H9 (cell line): ENCODE data around the gene NR2F2. TPM values are rescaled to one million over a fixed set of nuclear protein-coding genes. Genes with fewer than 3 reads are reported as not detected.
A peak's percentile ranks its signal among the peaks of the same experiment; 100 is the strongest.

ENCODE experiments used
- DNase-seq: peaks from one replicate; pipeline ENCODE4 v3.0.0-alpha.2; 2017
- H2AFZ ChIP-seq: one replicate; pipeline ENCODE4 v1.6.1; 2013; ENCODE audit warnings: mild to moderate bottlenecking, low read length, control low read depth, moderate library complexity
- H2AK5ac ChIP-seq: 2 replicates; pipeline ENCODE4 v1.6.1; 2013; ENCODE audit warnings: low read length, control low read depth, mixed read lengths; ENCODE audit not compliant: insufficient read length
- H2BK120ac ChIP-seq: one replicate; pipeline ENCODE4 v1.6.1; 2013; ENCODE audit warnings: low read depth, mild to moderate bottlenecking, low read length, control low read depth, inconsistent platforms; ENCODE audit not compliant: poor library complexity, severe bottlenecking
- H2BK12ac ChIP-seq: 2 replicates; pipeline ENCODE4 v1.6.1; 2013; ENCODE audit warnings: low read length, control low read depth, mixed read lengths, low read depth; ENCODE audit not compliant: insufficient read length
- H2BK15ac ChIP-seq: 2 replicates; pipeline ENCODE4 v1.6.1; 2013; ENCODE audit warnings: low read depth, low read length, control low read depth
- H2BK20ac ChIP-seq: one replicate; pipeline ENCODE4 v1.6.1; 2013; ENCODE audit warnings: low read depth, mild to moderate bottlenecking, low read length, control low read depth, inconsistent platforms; ENCODE audit not compliant: poor library complexity, severe bottlenecking
- H2BK5ac ChIP-seq: 2 replicates; pipeline ENCODE4 v1.6.1; 2013; ENCODE audit warnings: low read length, control low read depth, mixed read lengths; ENCODE audit not compliant: insufficient read length
- H3K14ac ChIP-seq: 2 replicates; pipeline ENCODE4 v1.6.1; 2013; ENCODE audit warnings: low read length, control low read depth; ENCODE audit not compliant: insufficient read depth
- H3K18ac ChIP-seq: 2 replicates; pipeline ENCODE4 v1.6.1; 2013; ENCODE audit warnings: low read depth, mild to moderate bottlenecking, mixed read lengths, low read length, control low read depth; ENCODE audit not compliant: insufficient read length
- H3K23ac ChIP-seq: 2 replicates; pipeline ENCODE4 v1.6.1; 2013; ENCODE audit warnings: low read length, control low read depth, mixed read lengths, low read depth; ENCODE audit not compliant: insufficient read length
- H3K23me2 ChIP-seq: 2 replicates; pipeline ENCODE4 v1.6.1; 2013; ENCODE audit warnings: low read depth, mild to moderate bottlenecking, mixed read lengths, low read length, control low read depth; ENCODE audit not compliant: insufficient read length, poor library complexity, severe bottlenecking
- H3K27ac ChIP-seq: 2 replicates; pipeline ENCODE4 v1.5.1; 2013; ENCODE audit warnings: low read length, control low read depth, mixed read lengths, low read depth; ENCODE audit not compliant: insufficient read length
- H3K27me3 ChIP-seq: 2 replicates; pipeline ENCODE4 v1.6.1; 2013; ENCODE audit warnings: low read length, control low read depth, inconsistent platforms; ENCODE audit not compliant: insufficient read depth
- H3K4ac ChIP-seq: 2 replicates; pipeline ENCODE4 v1.6.1; 2013; ENCODE audit warnings: low read depth, mild to moderate bottlenecking, control low read depth, inconsistent platforms, low read length, moderate library complexity
- H3K4me1 ChIP-seq: 2 replicates; pipeline ENCODE4 v1.6.1; 2013; ENCODE audit warnings: low read length, control low read depth, inconsistent platforms; ENCODE audit not compliant: insufficient read depth
- H3K4me2 ChIP-seq: 2 replicates; pipeline ENCODE4 v1.6.1; 2013; ENCODE audit warnings: low read length, control low read depth, mixed read lengths; ENCODE audit not compliant: insufficient read length, insufficient read depth
- H3K56ac ChIP-seq: 2 replicates; pipeline ENCODE4 v1.6.1; 2013; ENCODE audit warnings: low read depth, mild to moderate bottlenecking, mixed read lengths, low read length, control low read depth; ENCODE audit not compliant: insufficient read length
- H3K79me1 ChIP-seq: 2 replicates; pipeline ENCODE4 v1.6.1; 2013; ENCODE audit warnings: low read depth, mild to moderate bottlenecking, moderate library complexity, low read length, control low read depth, inconsistent platforms; ENCODE audit not compliant: insufficient read depth, poor library complexity, severe bottlenecking
- H3K79me2 ChIP-seq: 2 replicates; pipeline ENCODE4 v1.6.1; 2013; ENCODE audit warnings: low read length, control low read depth, inconsistent platforms; ENCODE audit not compliant: insufficient read depth
- H3K9ac ChIP-seq: 2 replicates; pipeline ENCODE4 v1.6.1; 2013; ENCODE audit warnings: low read length, control low read depth, mixed read lengths; ENCODE audit not compliant: insufficient read length; ENCODE audit errors: extremely low read depth
- H3K9me3 ChIP-seq: one replicate; pipeline ENCODE4 v1.6.1; 2013; ENCODE audit warnings: low read depth, low read length, inconsistent platforms; ENCODE audit not compliant: control insufficient read depth
- H3T11ph ChIP-seq: one replicate; pipeline ENCODE4 v1.6.1; 2013; ENCODE audit warnings: mild to moderate bottlenecking, low read length, control low read depth, inconsistent platforms
- H4K20me1 ChIP-seq: one replicate; pipeline ENCODE4 v1.6.1; 2013; ENCODE audit not compliant: control insufficient read depth, insufficient read length, insufficient read depth
- H4K5ac ChIP-seq: 2 replicates; pipeline ENCODE4 v1.6.1; 2013; ENCODE audit warnings: low read depth, mild to moderate bottlenecking, mixed read lengths, low read length, control low read depth; ENCODE audit not compliant: insufficient read length
- H4K8ac ChIP-seq: replicated peaks from 2 replicates; pipeline ENCODE4 v1.6.1; 2013; ENCODE audit warnings: low read length, control low read depth, mixed read lengths, low read depth; ENCODE audit not compliant: insufficient read length
- H4K91ac ChIP-seq: 2 replicates; pipeline ENCODE4 v1.6.1; 2013; ENCODE audit warnings: low read depth, mild to moderate bottlenecking, moderate library complexity, mixed read lengths, low read length, control low read depth; ENCODE audit not compliant: insufficient read length
- H3K27ac Mint-ChIP-seq, 3 experiments: 2 replicates in 2 of 3; 3 replicates in 1 of 3; pipeline ENCODE4 v1.8.0; 2020 to 2021; ENCODE audit warnings: mixed read lengths in 3 of 3, mild to moderate bottlenecking in 1 of 3, moderate library complexity in 1 of 3
- H3K27me3 Mint-ChIP-seq: 2 replicates; pipeline ENCODE4 v1.8.0; 2021; ENCODE audit warnings: low read depth, mild to moderate bottlenecking, moderate library complexity, mixed read lengths
- H3K36me3 Mint-ChIP-seq, 3 experiments: 2 replicates in 2 of 3; 3 replicates in 1 of 3; pipeline ENCODE4 v1.8.0; 2020 to 2021; ENCODE audit warnings: low read depth in 3 of 3, mixed read lengths in 3 of 3; ENCODE audit not compliant: insufficient read depth in 1 of 3
- H3K4me1 Mint-ChIP-seq, 2 experiments: 2 replicates each; pipeline ENCODE4 v1.8.0; 2020; ENCODE audit warnings: mixed read lengths in 2 of 2
- H3K4me3 Mint-ChIP-seq, 2 experiments: 2 replicates in 1 of 2; 3 replicates in 1 of 2; pipeline ENCODE4 v1.8.0; 2020 to 2021; ENCODE audit warnings: mild to moderate bottlenecking in 2 of 2, mixed read lengths in 2 of 2, moderate library complexity in 1 of 2
- H3K9me3 Mint-ChIP-seq, 2 experiments: 2 replicates in 1 of 2; 3 replicates in 1 of 2; pipeline ENCODE4 v1.8.0; 2020; ENCODE audit warnings: mild to moderate bottlenecking in 2 of 2, mixed read lengths in 2 of 2, moderate library complexity in 1 of 2
- WGBS: extraction: QIAGEN DNeasy Blood & Tissue Kit; methylation state at CpG from one replicate; pipeline ENCODE4 v1.1.7; 2013; ENCODE audit warnings: missing lambda C conversion rate, low lambda C conversion rate, mixed read lengths; ENCODE audit not compliant: insufficient read length; ENCODE audit errors: extremely low coverage; 5-methylcytosine and 5-hydroxymethylcytosine counted together
- total RNA-seq: library from RNA; stranded (reverse); gene quantifications from 2 replicates; pipeline ENCODE4 v1.2.1, GENCODE V29; 2021
- TF ChIP-seq, protein P1 (sequence below): fragments of 200-600 bp; sonication (generic); conservative IDR thresholded peaks from 3 replicates; pipeline ENCODE4 v1.8.0; 2021; ENCODE audit warnings: antibody characterized with exemption, mild to moderate bottlenecking

Gene NR2F2
- total RNA-seq, 1 experiment from 2014 or later = 0.24 TPM

GRCh38 chr15:96342406-96343112 lies 12.1 kb downstream of the NR2F2 start:
- no peak overlapping the region for H2BK20ac ChIP-seq
- no peak overlapping the region for H3K14ac ChIP-seq
- no peak overlapping the region for H3K9ac ChIP-seq
- H3K23me2 ChIP-seq = peaks cover 18% of the 10 kb centered on the region
- H3T11ph ChIP-seq = no peak overlapping the region
- Mint-ChIP-seq H3K4me3 (peak overlapping the region; percentile 12 to 85; a peak in 4 of 5 replicates), H3K4me1 (peaks cover 57 to 84% of the 10 kb centered on the region in 2 experiments), H3K36me3 (no peaks in the 10 kb centered on the region; a peak in 1 of 7 replicates), H3K27ac (no peak overlapping the region), H3K27me3 (peaks cover 32% of the 10 kb centered on the region), H3K9me3 (peaks cover 0 to 4% of the 10 kb centered on the region in 2 experiments; a peak in 2 of 5 replicates)
- H2BK12ac ChIP-seq = no peak overlapping the region
- no peak overlapping the region for H3K18ac ChIP-seq
- H2AK5ac ChIP-seq = no peak overlapping the region
- H4K91ac ChIP-seq = no peak overlapping the region
- H2AFZ ChIP-seq = no peak overlapping the region
- no peaks in the 10 kb centered on the region for H4K20me1 ChIP-seq
- H2BK120ac ChIP-seq = no peak overlapping the region
- WGBS = no CpG with 5 or more reads among the region's 16 CpGs
- no peak overlapping the region for H4K5ac ChIP-seq
- no peaks in the 10 kb centered on the region for H3K79me2 ChIP-seq
- TF ChIP-seq, protein P1, sequence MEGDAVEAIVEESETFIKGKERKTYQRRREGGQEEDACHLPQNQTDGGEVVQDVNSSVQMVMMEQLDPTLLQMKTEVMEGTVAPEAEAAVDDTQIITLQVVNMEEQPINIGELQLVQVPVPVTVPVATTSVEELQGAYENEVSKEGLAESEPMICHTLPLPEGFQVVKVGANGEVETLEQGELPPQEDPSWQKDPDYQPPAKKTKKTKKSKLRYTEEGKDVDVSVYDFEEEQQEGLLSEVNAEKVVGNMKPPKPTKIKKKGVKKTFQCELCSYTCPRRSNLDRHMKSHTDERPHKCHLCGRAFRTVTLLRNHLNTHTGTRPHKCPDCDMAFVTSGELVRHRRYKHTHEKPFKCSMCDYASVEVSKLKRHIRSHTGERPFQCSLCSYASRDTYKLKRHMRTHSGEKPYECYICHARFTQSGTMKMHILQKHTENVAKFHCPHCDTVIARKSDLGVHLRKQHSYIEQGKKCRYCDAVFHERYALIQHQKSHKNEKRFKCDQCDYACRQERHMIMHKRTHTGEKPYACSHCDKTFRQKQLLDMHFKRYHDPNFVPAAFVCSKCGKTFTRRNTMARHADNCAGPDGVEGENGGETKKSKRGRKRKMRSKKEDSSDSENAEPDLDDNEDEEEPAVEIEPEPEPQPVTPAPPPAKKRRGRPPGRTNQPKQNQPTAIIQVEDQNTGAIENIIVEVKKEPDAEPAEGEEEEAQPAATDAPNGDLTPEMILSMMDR = no peak
- peaks cover 63% of the 10 kb centered on the region for H3K27me3 ChIP-seq
- no peak overlapping the region for H2BK5ac ChIP-seq
- no peak overlapping the region for H3K27ac ChIP-seq
- no peak overlapping the region for H4K8ac ChIP-seq
- H3K9me3 ChIP-seq = no peaks in the 10 kb centered on the region
- H3K4ac ChIP-seq = no peak overlapping the region
- no peak overlapping the region for H2BK15ac ChIP-seq
- peak; percentile 40 for DNase-seq
- H3K79me1 ChIP-seq = no peaks in the 10 kb centered on the region
- H3K4me1 ChIP-seq = no peaks in the 10 kb centered on the region; the same call in 1 of the 2 replicates
- H3K4me2 ChIP-seq = no peak overlapping the region
- H3K23ac ChIP-seq = no peak overlapping the region
- H3K56ac ChIP-seq = no peak overlapping the region
